CD8-positive, alpha-beta memory T cell (primary cell): ENCODE results near the gene LENEP. TPM values are rescaled to one million over a fixed set of nuclear protein-coding genes. Genes with fewer than 3 reads are reported as not detected.

ENCODE experiments used
- CTCF ChIA-PET: fragments of 350-600 bp; sonication (Branson Sonifier 250); formaldehyde crosslinking; loops from one replicate; lab custom pipeline; 2021; ENCODE audit warnings: antibody characterized with exemption; lab: Charles Lee
- POLR2A ChIA-PET: fragments of 350-600 bp; sonication (Branson Sonifier 250); formaldehyde crosslinking; loops from one replicate; lab custom pipeline; 2021; ENCODE audit warnings: antibody characterized with exemption; lab: Charles Lee
- DNase-seq, 5 donors: peaks; one replicate each; pipeline versions ENCODE4 v3.0.0 to v3.0.0-alpha.2; 2020 to 2022; ENCODE audit warnings: mixed read lengths in 1 of 5
- H3K27ac ChIP-seq: one replicate; pipeline ENCODE4 v1.7.0; 2013; ENCODE audit warnings: low read depth, mild to moderate bottlenecking, low read length, moderate library complexity
- H3K27me3 ChIP-seq: 2 replicates; pipeline ENCODE4 v1.7.0; 2013; ENCODE audit warnings: low read length, mild to moderate bottlenecking; ENCODE audit not compliant: insufficient read depth, poor library complexity, severe bottlenecking
- H3K36me3 ChIP-seq: 2 replicates; pipeline ENCODE4 v1.7.0; 2013; ENCODE audit warnings: mild to moderate bottlenecking, low read length, moderate library complexity; ENCODE audit not compliant: insufficient read depth
- H3K4me1 ChIP-seq: 2 replicates; pipeline ENCODE4 v1.7.0; 2013; ENCODE audit warnings: mild to moderate bottlenecking, low read length, moderate library complexity; ENCODE audit not compliant: insufficient read depth
- H3K4me3 ChIP-seq: 2 replicates; pipeline ENCODE4 v1.7.0; 2013; ENCODE audit warnings: mild to moderate bottlenecking, low read length
- H3K9me3 ChIP-seq: 2 replicates; pipeline ENCODE4 v1.7.0; 2013; ENCODE audit warnings: mild to moderate bottlenecking, low read length
- H3K27ac Mint-ChIP-seq, 8 donors: one replicate each; pipeline ENCODE4 v1.8.0; 2020 to 2021; ENCODE audit warnings: mixed read lengths in 8 of 8, mild to moderate bottlenecking in 6 of 8, inconsistent platforms in 3 of 8, moderate library complexity in 3 of 8
- H3K27me3 Mint-ChIP-seq, 2 donors: one replicate each; pipeline ENCODE4 v1.8.0; 2020 to 2021; ENCODE audit warnings: mixed read lengths in 2 of 2, mild to moderate bottlenecking in 1 of 2, moderate library complexity in 1 of 2
- H3K36me3 Mint-ChIP-seq, 3 donors: one replicate each; pipeline ENCODE4 v1.8.0; 2020 to 2021; ENCODE audit warnings: mixed read lengths in 3 of 3, inconsistent platforms in 1 of 3, mild to moderate bottlenecking in 1 of 3
- H3K4me1 Mint-ChIP-seq, 3 donors: one replicate each; pipeline ENCODE4 v1.8.0; 2020 to 2021; ENCODE audit warnings: mixed read lengths in 3 of 3, inconsistent platforms in 1 of 3, mild to moderate bottlenecking in 1 of 3
- H3K4me3 Mint-ChIP-seq, 7 donors: one replicate each; pipeline ENCODE4 v1.8.0; 2020 to 2021; ENCODE audit warnings: mixed read lengths in 7 of 7, mild to moderate bottlenecking in 6 of 7, moderate library complexity in 4 of 7, inconsistent platforms in 2 of 7
- H3K9me3 Mint-ChIP-seq, 5 donors: one replicate each; pipeline ENCODE4 v1.8.0; 2020 to 2022; ENCODE audit warnings: mixed read lengths in 5 of 5, mild to moderate bottlenecking in 3 of 5, moderate library complexity in 2 of 5, inconsistent platforms in 1 of 5
- polyA plus RNA-seq: library from polyadenylated mRNA; unstranded; fragments of 300-500 nt; fragmentation: Illumina TruSeq; gene quantifications from one replicate; pipeline ENCODE4 v1.2.3, GENCODE V29; 2021
- total RNA-seq, 2 experiments: library from RNA; stranded (reverse); gene quantifications; one replicate each; pipeline ENCODE4 v1.2.3, GENCODE V29; 2021

LENEP gene
- total and polyA plus RNA-seq, 3 experiments from 2014 or later, result 0.62 to 0.72 TPM; not detected in 1

DNA sequence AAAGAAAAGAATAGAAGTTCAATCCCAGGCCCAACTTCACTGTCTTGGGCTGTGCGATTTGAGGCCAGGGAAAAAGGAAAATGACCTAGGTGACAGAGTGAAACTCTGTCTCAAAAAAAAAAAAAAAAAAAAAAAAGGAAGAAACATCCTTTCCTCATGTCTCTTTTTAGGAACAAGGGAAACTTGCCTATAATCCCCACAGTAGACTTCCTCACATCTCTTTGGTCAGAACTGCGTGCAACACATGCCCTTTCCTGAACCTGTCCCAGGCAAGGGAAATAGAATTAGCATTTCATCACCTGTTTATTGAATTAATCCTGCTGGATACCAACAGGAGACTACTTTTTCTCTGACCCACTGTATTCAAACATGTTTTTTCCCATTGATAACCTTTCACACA is 42.5 kb downstream of the LENEP start:
- Mint-ChIP-seq H3K4me3 (no peak overlapping the region), H3K27me3 (peaks cover 5 to 19% of the 10 kb centered on the region in 2 donors), H3K36me3 (no peaks in the 10 kb centered on the region), H3K9me3 (no peaks in the 10 kb centered on the region), H3K4me1 (no peaks in the 10 kb centered on the region), H3K27ac (no peak overlapping the region)
- H3K9me3 ChIP-seq, result no peaks in the 10 kb centered on the region
- no peak overlapping the region for H3K4me3 ChIP-seq
- no peaks in the 10 kb centered on the region for H3K27me3 ChIP-seq
- no peak for DNase-seq
- H3K36me3 ChIP-seq, result no peaks in the 10 kb centered on the region
- no peaks in the 10 kb centered on the region for H3K4me1 ChIP-seq
- no peak overlapping the region for H3K27ac ChIP-seq
- POLR2A ChIA-PET, result no interaction called here
- CTCF ChIA-PET, result no interaction called here

DNA sequence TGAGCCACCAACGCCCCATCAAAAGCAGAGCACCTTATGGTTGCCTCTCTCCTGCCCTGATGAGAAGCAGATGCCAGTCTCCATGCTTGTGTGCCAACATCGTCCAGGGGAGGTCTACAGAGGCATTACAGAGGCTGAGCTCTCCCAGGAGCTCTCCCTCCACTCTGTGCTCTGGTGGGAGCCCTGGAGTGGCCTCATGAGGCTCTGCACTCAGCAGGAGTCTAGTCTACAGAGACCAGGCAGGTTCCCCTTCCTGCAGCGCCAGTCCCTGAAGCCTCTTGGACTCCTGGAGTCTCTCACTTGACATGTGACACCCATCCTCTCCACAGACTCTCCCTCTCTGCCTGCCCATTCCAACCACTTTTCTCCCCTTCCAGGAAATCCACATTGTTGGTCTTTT is 43.7 kb downstream of the LENEP start:
- H3K4me3 ChIP-seq, result no peak overlapping the region
- H3K9me3 ChIP-seq, result no peaks in the 10 kb centered on the region
- CTCF ChIA-PET, result interaction anchor here (0.6 to 2.7 kb wide), 3 partner anchors 19 to 49 kb away, joined by 3 to 12 read pairs (median 5); no protein-coding TSS in a partner anchor
- Mint-ChIP-seq H3K4me1 (no peaks in the 10 kb centered on the region), H3K27me3 (peaks cover 5 to 19% of the 10 kb centered on the region in 2 donors), H3K36me3 (no peaks in the 10 kb centered on the region), H3K27ac (no peak overlapping the region), H3K4me3 (no peak overlapping the region), H3K9me3 (no peaks in the 10 kb centered on the region)
- H3K36me3 ChIP-seq, result no peaks in the 10 kb centered on the region
- H3K4me1 ChIP-seq, result no peaks in the 10 kb centered on the region
- no peak overlapping the region for H3K27ac ChIP-seq
- no peaks in the 10 kb centered on the region for H3K27me3 ChIP-seq
- DNase-seq, result no peak
- POLR2A ChIA-PET, result interaction anchor here (0.7 kb wide), 1 partner anchor 117 kb away, joined by 6 read pairs; no protein-coding TSS in a partner anchor

DNA sequence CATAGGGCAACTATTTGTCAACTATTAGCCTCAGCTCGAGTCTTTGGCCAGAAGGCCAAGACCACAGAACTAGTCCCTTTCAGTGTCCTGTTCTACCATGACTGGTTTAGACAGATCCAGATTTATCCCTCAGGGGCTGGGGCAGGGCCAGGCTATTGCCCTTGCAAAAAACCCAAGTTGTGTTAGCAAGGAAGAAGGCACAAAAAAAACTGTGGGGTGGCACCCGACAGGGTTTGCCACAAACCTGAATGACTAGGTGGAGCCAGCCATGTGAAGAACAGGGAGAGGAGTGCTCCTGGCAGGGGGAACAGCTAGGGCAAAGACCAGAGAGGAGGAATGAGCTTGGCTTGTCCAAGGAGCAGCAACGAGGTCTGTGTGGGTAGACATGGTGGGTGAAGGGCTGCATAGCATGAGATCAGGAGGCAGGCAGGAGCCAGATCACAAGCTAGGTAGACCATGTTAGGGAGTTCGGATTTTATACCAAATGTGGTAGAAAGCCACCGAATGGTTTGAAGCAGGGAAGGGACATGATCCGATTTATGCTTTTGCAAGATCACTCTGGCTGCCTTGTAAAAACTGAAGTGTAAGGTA is 44.6 kb downstream of the LENEP start:
- no peaks in the 10 kb centered on the region for H3K36me3 Mint-ChIP-seq
- Histone ChIP-seq H3K9me3 (no peaks in the 10 kb centered on the region), H3K4me1 (no peaks in the 10 kb centered on the region), H3K36me3 (no peaks in the 10 kb centered on the region), H3K27me3 (no peaks in the 10 kb centered on the region), H3K4me3 (no peak overlapping the region), H3K27ac (no peak overlapping the region)
- H3K27me3 Mint-ChIP-seq, result peaks cover 5 to 23% of the 10 kb centered on the region in 2 donors
- POLR2A ChIA-PET, result interaction anchor here (0.7 kb wide), 1 partner anchor 117 kb away, joined by 6 read pairs; no protein-coding TSS in a partner anchor
- DNase-seq, result no peak
- peak overlapping the region in 1 of 8 donors; percentile 40 for H3K27ac Mint-ChIP-seq
- CTCF ChIA-PET, result interaction anchor here (0.6 to 2.7 kb wide), 5 partner anchors 13 to 54 kb away, joined by 3 to 12 read pairs (median 5); partner anchors contain the start of gene ADAM15
- no peak overlapping the region for H3K4me3 Mint-ChIP-seq
- no peaks in the 10 kb centered on the region for H3K9me3 Mint-ChIP-seq
- H3K4me1 Mint-ChIP-seq, result no peaks in the 10 kb centered on the region

DNA sequence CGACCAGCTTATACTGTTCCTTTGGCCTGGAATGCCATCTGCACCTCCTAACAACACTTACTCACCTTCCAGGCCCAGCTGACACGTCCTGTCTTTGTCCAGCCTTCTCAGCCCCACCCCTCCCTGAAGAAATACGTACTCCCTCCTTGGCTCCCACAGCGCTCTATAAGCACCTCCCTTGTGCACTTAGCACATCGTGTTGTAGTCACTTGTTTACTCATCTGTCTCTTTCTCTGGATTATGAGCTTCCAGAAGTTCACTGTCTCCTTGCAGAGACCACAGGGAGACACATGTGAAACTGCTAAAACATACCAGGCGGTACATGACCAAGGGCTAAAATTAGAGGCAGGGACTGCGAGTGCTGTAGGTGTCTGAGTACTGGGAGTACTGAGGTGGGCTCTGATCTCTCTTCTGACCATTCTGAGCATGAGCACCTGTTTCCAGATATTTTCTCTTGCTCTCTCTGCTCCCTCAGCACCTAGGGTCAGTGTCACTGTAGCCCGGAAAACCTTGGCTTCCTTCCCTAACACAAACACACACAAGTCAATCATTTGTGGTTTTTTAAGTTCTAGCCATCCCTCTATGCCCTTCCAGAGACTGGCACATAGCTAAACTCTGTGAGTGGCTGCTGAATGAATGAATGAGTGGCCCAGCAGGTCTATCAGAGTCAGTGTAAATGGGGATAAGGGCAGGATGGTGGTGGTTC is 45.4 kb downstream of the LENEP start:
- Histone ChIP-seq H3K27me3 (no peaks in the 10 kb centered on the region), H3K4me3 (no peak overlapping the region), H3K36me3 (no peaks in the 10 kb centered on the region), H3K27ac (no peak overlapping the region), H3K9me3 (no peaks in the 10 kb centered on the region), H3K4me1 (no peaks in the 10 kb centered on the region)
- ChIA-PET CTCF (interaction anchor here (1.3 to 2.7 kb wide), 4 partner anchors 12 to 53 kb away, joined by 5 to 12 read pairs (median 5); partner anchors contain the start of gene ADAM15), POLR2A (no interaction called here)
- Mint-ChIP-seq H3K27me3 (peaks cover 5 to 23% of the 10 kb centered on the region in 2 donors), H3K4me3 (no peak overlapping the region), H3K9me3 (no peaks in the 10 kb centered on the region), H3K4me1 (no peaks in the 10 kb centered on the region), H3K27ac (peak overlapping the region in 3 of 8 donors; percentile 9 to 70 (median 42)), H3K36me3 (no peaks in the 10 kb centered on the region)
- no peak for DNase-seq

DNA sequence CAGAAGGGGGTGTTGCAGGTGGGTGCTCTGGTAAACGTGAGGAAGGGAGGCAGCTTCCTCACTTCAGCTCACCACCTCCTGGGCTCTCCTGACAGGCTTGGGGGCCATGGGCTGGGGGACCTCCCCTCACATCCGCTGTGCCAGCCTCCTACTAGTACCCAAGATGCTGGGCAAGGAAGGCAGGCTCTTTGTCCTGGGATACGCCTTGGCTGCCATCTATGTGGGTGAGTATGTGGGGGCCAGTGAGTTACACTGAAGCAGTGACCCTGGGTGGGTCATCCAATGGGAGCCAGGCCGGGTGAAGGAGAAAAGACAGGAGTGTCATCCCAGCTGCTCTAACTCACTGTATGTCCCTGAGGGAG is 45.9 kb downstream of the LENEP start:
- no peaks in the 10 kb centered on the region for H3K4me1 Mint-ChIP-seq
- no peaks in the 10 kb centered on the region for H3K4me1 ChIP-seq
- ChIA-PET CTCF (interaction anchor here (1.3 to 2.7 kb wide), 3 partner anchors 12 to 52 kb away, joined by 5 to 12 read pairs (median 5); partner anchors contain the start of gene ADAM15), POLR2A (no interaction called here)
- H3K36me3 ChIP-seq, result no peaks in the 10 kb centered on the region
- no peak overlapping the region for H3K27ac Mint-ChIP-seq
- no peaks in the 10 kb centered on the region for H3K9me3 ChIP-seq
- no peak overlapping the region for H3K4me3 Mint-ChIP-seq
- H3K9me3 Mint-ChIP-seq, result no peaks in the 10 kb centered on the region
- H3K27me3 Mint-ChIP-seq, result peaks cover 3 to 23% of the 10 kb centered on the region in 2 donors
- no peaks in the 10 kb centered on the region for H3K27me3 ChIP-seq
- no peak for DNase-seq
- no peak overlapping the region for H3K27ac ChIP-seq
- H3K4me3 ChIP-seq, result no peak overlapping the region
- H3K36me3 Mint-ChIP-seq, result no peaks in the 10 kb centered on the region

DNA sequence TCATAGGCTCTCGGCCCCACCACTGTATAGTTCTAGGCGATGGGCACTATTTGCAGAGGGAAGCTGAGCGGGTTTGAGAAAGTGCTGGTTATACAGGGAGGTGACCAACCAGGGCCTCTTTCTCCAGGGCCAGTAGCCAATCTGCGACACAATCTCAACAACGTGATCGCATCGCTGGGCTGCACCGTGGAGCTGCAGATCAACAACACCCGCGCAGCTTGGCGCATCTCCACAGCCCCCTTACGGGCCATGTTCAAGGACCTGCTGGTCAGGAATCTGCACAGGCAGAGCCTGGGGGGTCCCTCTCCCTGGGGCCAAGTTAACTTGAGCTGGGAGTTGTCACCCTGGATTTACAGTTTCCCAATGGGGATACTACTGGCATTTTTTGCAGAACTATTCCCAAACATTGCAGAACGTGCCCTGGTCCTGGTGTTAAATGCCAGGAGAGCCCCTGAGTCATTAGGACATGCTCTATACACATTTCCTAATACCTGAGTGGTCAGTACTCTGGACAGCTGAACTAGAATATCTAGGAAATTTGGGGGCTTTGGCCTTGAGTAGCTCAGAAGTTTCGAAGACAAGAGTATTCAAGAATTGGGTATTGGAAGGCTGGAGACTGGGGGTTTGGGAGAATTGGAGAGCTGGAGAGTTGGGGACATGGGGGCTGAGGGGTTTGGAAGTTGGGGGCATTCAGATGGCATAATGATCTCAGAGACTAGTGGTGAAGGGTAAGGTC is 47.1 kb downstream of the LENEP start:
- H3K27ac ChIP-seq, result no peak overlapping the region
- H3K4me3 Mint-ChIP-seq, result no peak overlapping the region
- H3K27me3 ChIP-seq, result no peaks in the 10 kb centered on the region
- peaks cover 0 to 5% (median 0%) of the 10 kb centered on the region in 3 donors for H3K4me1 Mint-ChIP-seq
- H3K9me3 ChIP-seq, result no peaks in the 10 kb centered on the region
- H3K27ac Mint-ChIP-seq, result no peak overlapping the region
- no peak overlapping the region for H3K4me3 ChIP-seq
- no peaks in the 10 kb centered on the region for H3K36me3 ChIP-seq
- no peaks in the 10 kb centered on the region for H3K9me3 Mint-ChIP-seq
- H3K36me3 Mint-ChIP-seq, result no peaks in the 10 kb centered on the region
- ChIA-PET POLR2A (no interaction called here), CTCF (interaction anchor here (0.7 to 10.2 kb wide), 6 partner anchors 9 to 85 kb away, joined by 3 to 172 read pairs (median 5); partner anchors contain the start of genes ADAM15, EFNA4 and PBXIP1)
- no peaks in the 10 kb centered on the region for H3K4me1 ChIP-seq
- peaks cover 5 to 18% of the 10 kb centered on the region in 2 donors for H3K27me3 Mint-ChIP-seq
- DNase-seq, result no peak

DNA sequence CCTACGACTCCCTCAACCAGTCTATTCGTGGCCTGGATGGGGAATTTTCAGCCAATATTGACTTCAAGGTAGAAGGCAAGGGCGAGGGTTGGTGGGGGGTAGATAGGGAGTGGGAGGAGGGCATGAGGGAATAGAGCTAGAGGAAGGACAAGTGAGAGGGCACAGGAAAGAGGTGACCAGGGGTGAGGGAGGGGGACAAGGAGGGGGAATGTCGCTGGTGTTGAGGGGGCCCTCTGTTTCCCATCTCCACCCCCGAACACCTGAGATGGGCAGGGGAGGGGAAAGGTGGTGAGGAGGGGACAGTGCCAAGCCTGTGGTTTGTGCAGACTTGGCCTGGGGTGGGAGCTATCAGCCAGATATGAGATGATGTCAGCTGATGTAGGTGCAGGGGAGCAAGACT is 49.4 kb downstream of the LENEP start:
- H3K4me3 ChIP-seq, result no peak overlapping the region
- Mint-ChIP-seq H3K4me1 (peaks cover 0 to 5% (median 0%) of the 10 kb centered on the region in 3 donors), H3K4me3 (no peak overlapping the region), H3K36me3 (no peaks in the 10 kb centered on the region), H3K27me3 (peaks cover 4 to 18% of the 10 kb centered on the region in 2 donors), H3K9me3 (no peaks in the 10 kb centered on the region), H3K27ac (no peak overlapping the region)
- no peaks in the 10 kb centered on the region for H3K4me1 ChIP-seq
- ChIA-PET CTCF (interaction anchor here (0.6 to 10.2 kb wide), 5 partner anchors 16 to 158 kb away, joined by 3 to 172 read pairs (median 12); partner anchors contain the start of genes EFNA4 and FLAD1), POLR2A (no interaction called here)
- no peaks in the 10 kb centered on the region for H3K36me3 ChIP-seq
- no peaks in the 10 kb centered on the region for H3K27me3 ChIP-seq
- no peaks in the 10 kb centered on the region for H3K9me3 ChIP-seq
- DNase-seq, result no peak
- no peak overlapping the region for H3K27ac ChIP-seq
